Endothelial cell of umbilical vein (primary cell): ENCODE measurements around the gene VWA8. TPM values are rescaled to one million over a fixed set of nuclear protein-coding genes. Genes with fewer than 3 reads are reported as not detected.

Source experiments
- BruUV-seq: library from RNA; stranded (reverse); fragments of 400-500 nt; replicated peaks from 2 replicates; lab custom pipeline; 2021; lab: Mats Ljungman, UMichigan
- CTCF ChIA-PET: fragments of 300-600, 350-600 bp; sonication (Branson Sonifier 250); formaldehyde crosslinking; loops from one replicate; lab custom pipeline; 2021; ENCODE audit warnings: antibody characterized with exemption, inconsistent platforms; lab: Charles Lee
- POLR2A ChIA-PET: fragments of 300-600, 350-600 bp; sonication (Branson Sonifier 250); formaldehyde crosslinking; loops from one replicate; lab custom pipeline; 2021; ENCODE audit warnings: antibody characterized with exemption, inconsistent platforms; lab: Charles Lee
- DNase-seq: peaks from one replicate; pipeline ENCODE4 v3.0.0-alpha.2; 2011; ENCODE audit warnings: low read depth, low spot score
- FAIRE-seq: peaks from 2 replicates; lab custom pipeline; 2011; peaks lifted over from hg19 to GRCh38; lab: Jason Lieb, UNC
- H2AFZ ChIP-seq: 2 replicates; pipeline ENCODE4 v1.6.0; 2012; ENCODE audit warnings: low read depth, low read length, control low read depth, inconsistent platforms
- H3K27ac ChIP-seq: 2 replicates; pipeline ENCODE4 v1.5.1; 2011; ENCODE audit warnings: low read depth, mild to moderate bottlenecking, control low read depth, low read length, moderate library complexity; ENCODE audit not compliant: insufficient read depth
- H3K27me3 ChIP-seq, 2 experiments: 2 replicates each; pipeline versions ENCODE4 v1.6.0 to v1.6.1; 2011; ENCODE audit warnings: low read length in 2 of 2, mixed read lengths in 1 of 2; ENCODE audit not compliant: control insufficient read depth in 2 of 2, insufficient read depth in 2 of 2
- H3K36me3 ChIP-seq, 2 experiments: 2 replicates in 1 of 2; 3 replicates in 1 of 2; pipeline ENCODE4 v1.5.1; 2011; ENCODE audit warnings: low read length in 2 of 2, mild to moderate bottlenecking in 1 of 2, moderate library complexity in 1 of 2; ENCODE audit not compliant: control insufficient read depth in 2 of 2, insufficient read depth in 2 of 2; ENCODE audit errors: extremely low read depth in 1 of 2
- H3K4me1 ChIP-seq: 3 replicates; pipeline ENCODE4 v1.5.1; 2011; ENCODE audit warnings: mild to moderate bottlenecking, low read length; ENCODE audit not compliant: control insufficient read depth, insufficient read depth; ENCODE audit errors: extremely low read depth
- H3K4me2 ChIP-seq: 2 replicates; pipeline ENCODE4 v1.6.1; 2011; ENCODE audit warnings: low read length, control low read depth, mixed read lengths; ENCODE audit not compliant: insufficient read depth
- H3K4me3 ChIP-seq, 3 experiments: fragments of 200-600 bp in 1 of 3; sonication (generic), shearing (Covaris generic) in 1 of 3; replicated peaks in 1 of 3; 2 replicates each; pipeline ENCODE4 v1.5.1; 2011 to 2016; ENCODE audit warnings: control low read depth in 3 of 3, low read length in 3 of 3, mild to moderate bottlenecking in 2 of 3, inconsistent platforms in 1 of 3, low read depth in 1 of 3, moderate library complexity in 1 of 3; ENCODE audit not compliant: insufficient read depth in 1 of 3
- H3K79me2 ChIP-seq: 2 replicates; pipeline ENCODE4 v1.6.0; 2012; ENCODE audit warnings: low read length, inconsistent platforms; ENCODE audit not compliant: control insufficient read depth, insufficient read depth
- H3K9ac ChIP-seq: replicated peaks from 2 replicates; pipeline ENCODE3; 2011; ENCODE audit warnings: low read length, control low read depth; ENCODE audit not compliant: insufficient read depth; ENCODE audit errors: extremely low read depth
- H3K9me1 ChIP-seq: replicated peaks from 3 replicates; pipeline ENCODE4 v1.6.0; 2011; ENCODE audit warnings: mild to moderate bottlenecking, low read length; ENCODE audit not compliant: control insufficient read depth, insufficient read depth; ENCODE audit errors: extremely low read depth
- H3K9me3 ChIP-seq: replicated peaks from 2 replicates; pipeline ENCODE4 v1.5.1; 2012; ENCODE audit warnings: low read length, inconsistent platforms; ENCODE audit not compliant: control insufficient read depth, insufficient read depth
- H4K20me1 ChIP-seq: replicated peaks from 2 replicates; pipeline ENCODE3; 2011; ENCODE audit warnings: mild to moderate bottlenecking, low read length; ENCODE audit not compliant: control insufficient read depth, insufficient read depth; ENCODE audit errors: extremely low read depth
- CTCF ChIP-seq, 2 donors: IDR thresholded peaks; 1 replicate in 1 of 2; 2 replicates in 1 of 2; pipeline ENCODE4 v1.5.1; 2011; ENCODE audit warnings: low read length in 2 of 2, mild to moderate bottlenecking in 2 of 2, moderate library complexity in 2 of 2, control low read depth in 1 of 2, inconsistent platforms in 1 of 2, low read depth in 1 of 2; ENCODE audit not compliant: insufficient read depth in 1 of 2; ENCODE audit errors: extremely low read depth in 1 of 2
- EZH2 ChIP-seq: IDR thresholded peaks from 2 replicates; pipeline ENCODE4 v1.6.1; 2012; ENCODE audit warnings: borderline replicate concordance, low read depth, mild to moderate bottlenecking, moderate library complexity, low read length, inconsistent platforms; ENCODE audit not compliant: severe bottlenecking
- FOS ChIP-seq: IDR thresholded peaks from 2 replicates; pipeline ENCODE4 v1.6.1; 2011; ENCODE audit warnings: mild to moderate bottlenecking, low read length, moderate library complexity, borderline replicate concordance; ENCODE audit not compliant: insufficient read depth
- GATA2 ChIP-seq: IDR thresholded peaks from 2 replicates; pipeline ENCODE4 v1.7.0; 2011; ENCODE audit warnings: low read depth, mild to moderate bottlenecking, moderate library complexity, mixed read lengths, low read length; ENCODE audit not compliant: insufficient read length, insufficient read depth
- JUN ChIP-seq: IDR thresholded peaks from 2 replicates; pipeline ENCODE4 v1.6.1; 2011; ENCODE audit warnings: borderline replicate concordance, low read depth; ENCODE audit not compliant: insufficient read length, insufficient read depth
- MYC ChIP-seq: IDR thresholded peaks from one replicate; pipeline ENCODE4 v1.6.1; 2011; ENCODE audit warnings: mild to moderate bottlenecking, low read depth, low read length
- POLR2A ChIP-seq: IDR thresholded peaks from 2 replicates; pipeline ENCODE4 v1.6.1; 2012; ENCODE audit warnings: low read depth, mild to moderate bottlenecking, control low read depth, low read length
- POLR2AphosphoS5 ChIP-seq: IDR thresholded peaks from 2 replicates; pipeline ENCODE4 v1.6.1; 2012; ENCODE audit warnings: low read depth, mild to moderate bottlenecking, control low read depth, low read length, moderate library complexity; ENCODE audit not compliant: insufficient read depth
- dilution Hi-C: fragments of 300-500 bp; cut with MboI; formaldehyde crosslinking; loops from one replicate; pipeline ENCODE4 v1.15.0; 2019; ENCODE audit warnings: low sequenced_read_pairs; ENCODE audit not compliant: extremely low pct_ligation_motif_present
- intact Hi-C: fragments of 100-400 bp; cut with micrococcal nuclease; formaldehyde crosslinking; loops from one replicate; pipeline ENCODE4 v1.10.0; 2022
- polyA plus RNA-seq, 4 experiments: library from polyadenylated mRNA; depleted of rRNA in 3 of 4; stranded (reverse) in 3 of 4; unstranded in 1 of 4; fragments of >200 nt; gene quantifications; 2 replicates each; pipeline versions ENCODE4 v1.2.1 to v1.2.3, GENCODE V29; 2011 to 2012; ENCODE audit warnings: missing spikeins in 1 of 4
- total RNA-seq: library from RNA; stranded (reverse); gene quantifications from 2 replicates; pipeline ENCODE4 v1.2.3, GENCODE V29; 2021
- TF ChIP-seq, protein P1 (sequence below): IDR thresholded peaks from 2 replicates; pipeline ENCODE4 v1.6.1; 2011; ENCODE audit not compliant: insufficient read depth, insufficient read length

VWA8 gene
- total and polyA plus RNA-seq, 2 donors (not counting 3 experiments of a cell fraction or from before 2014, with no cell fraction given): 2.9 to 11.3 TPM

DNA sequence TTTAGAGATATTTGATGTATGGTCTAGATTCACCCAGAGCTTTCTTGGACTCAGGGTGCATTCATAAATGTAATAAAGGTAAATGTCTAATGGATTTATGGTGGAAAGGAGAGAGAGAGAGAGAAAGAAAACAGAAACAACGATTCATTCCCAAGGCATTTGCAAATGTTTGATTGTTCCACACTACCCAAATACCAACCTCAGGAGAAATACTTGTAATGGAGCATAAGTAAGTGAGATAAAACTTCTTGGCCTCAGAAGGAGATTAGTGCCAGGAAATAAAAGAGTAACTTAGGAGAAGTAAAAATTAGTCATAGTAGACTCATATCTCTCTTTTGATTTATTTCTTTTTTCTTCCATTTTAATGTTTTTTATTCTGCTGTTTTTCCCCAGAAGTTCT lies 46.9 kb upstream of the VWA8 start:
- dilution Hi-C loops: no loop called here
- no peak for TF ChIP-seq CTCF (IDR thresholded peaks at IDR 0.05; ENCODE audit: extremely low read depth in 1 of 2, insufficient read depth in 1 of 2, low read depth in 1 of 2, low read length in 2 of 2)
- TF ChIP-seq, protein P1, sequence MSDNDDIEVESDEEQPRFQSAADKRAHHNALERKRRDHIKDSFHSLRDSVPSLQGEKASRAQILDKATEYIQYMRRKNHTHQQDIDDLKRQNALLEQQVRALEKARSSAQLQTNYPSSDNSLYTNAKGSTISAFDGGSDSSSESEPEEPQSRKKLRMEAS: no peak
- peak; percentile 15 for TF ChIP-seq GATA2
- Histone ChIP-seq H3K27ac (no peak overlapping the region), H3K27me3 (no peaks in the 10 kb centered on the region), H3K9me1 (no peaks in the 10 kb centered on the region), H2AFZ (no peak overlapping the region), H4K20me1 (no peaks in the 10 kb centered on the region), H3K9me3 (no peaks in the 10 kb centered on the region), H3K4me2 (no peak overlapping the region), H3K4me1 (peaks cover 7% of the 10 kb centered on the region), H3K4me3 (no peak overlapping the region), H3K79me2 (no peaks in the 10 kb centered on the region), H3K9ac (no peak overlapping the region), H3K36me3 (no peaks in the 10 kb centered on the region)
- DNase-seq (no peak), FAIRE-seq (no peak)
- ChIA-PET CTCF (no interaction called here), POLR2A (no interaction called here)
- intact Hi-C loops: no loop called here
- no TSS peak for BruUV-seq

- Histone ChIP-seq H3K27me3 (peaks cover 9 to 19% of the 10 kb centered on the region in 2 experiments), H3K4me2 (no peak overlapping the region), H3K27ac (no peak overlapping the region), H2AFZ (no peak overlapping the region), H4K20me1 (no peaks in the 10 kb centered on the region), H3K4me3 (no peak overlapping the region), H3K36me3 (no peaks in the 10 kb centered on the region), H3K9ac (no peak overlapping the region), H3K9me3 (no peaks in the 10 kb centered on the region), H3K9me1 (no peaks in the 10 kb centered on the region), H3K4me1 (no peaks in the 10 kb centered on the region), H3K79me2 (no peaks in the 10 kb centered on the region)
- POLR2A ChIA-PET: no interaction called here
- intact Hi-C loops (no loop called here), dilution Hi-C loops (no loop called here)
- DNase-seq (no peak), FAIRE-seq (no peak)
- no peak for TF ChIP-seq EZH2
- TF ChIP-seq MYC: no peak
- no peak for TF ChIP-seq JUN
- no peak for TF ChIP-seq POLR2A
- TF ChIP-seq POLR2AphosphoS5: no peak
- TF ChIP-seq FOS: no peak
- TF ChIP-seq, protein P1: no peak
- no peak for TF ChIP-seq CTCF (IDR thresholded peaks at IDR 0.05; ENCODE audit: extremely low read depth in 1 of 2, insufficient read depth in 1 of 2, low read depth in 1 of 2, low read length in 2 of 2)
- TF ChIP-seq GATA2: no peak
- CTCF ChIA-PET: no interaction called here
- BruUV-seq: no TSS peak
Measured at GRCh38 chr13:42002066-42002465, 41.2 kb upstream of the VWA8 start.
